ENCODE results near the gene EPB41L3.
"Not testable (repeated sequence)": the region's sequence is repeated elsewhere in the genome, so short reads cannot be mapped to it uniquely, and the experiment has no call there.

Gene EPB41L3

GRCh38 chr18:5490753-5491480 lies 52.9 kb downstream of the EPB41L3 start:
- DNase-seq: no peak

GRCh38 chr18:5488844-5489243 lies 55.0 kb downstream of the EPB41L3 start:
- DNase-seq: no peak

- not testable (repeated sequence) for DNase-seq
Observed at GRCh38 chr18:5488044-5488443, 55.8 kb downstream of the EPB41L3 start.

- no peak for DNase-seq
Observed at GRCh38 chr18:5484526-5484925, 59.3 kb downstream of the EPB41L3 start.

- DNase-seq: no peak
Observed at GRCh38 chr18:5481621-5482020, 62.2 kb downstream of the EPB41L3 start.

- no peak for DNase-seq
Observed at GRCh38 chr18:5478261-5478660, 65.5 kb downstream of the EPB41L3 start.

- no peak for DNase-seq
Observed at GRCh38 chr18:5476961-5477800, 66.6 kb downstream of the EPB41L3 start.

GRCh38 chr18:5475267-5475666 lies 68.5 kb downstream of the EPB41L3 start:
- no peak for DNase-seq

- DNase-seq: no peak
Observed at GRCh38 chr18:5469340-5469739, 74.5 kb downstream of the EPB41L3 start.

- DNase-seq: no peak
Observed at GRCh38 chr18:5468394-5468793, 75.4 kb downstream of the EPB41L3 start.

- DNase-seq: no peak
Observed at GRCh38 chr18:5467671-5468070, 76.1 kb downstream of the EPB41L3 start.

GRCh38 chr18:5466256-5466655 lies 77.5 kb downstream of the EPB41L3 start:
- DNase-seq: no peak

- no peak for DNase-seq
Observed at GRCh38 chr18:5464251-5464650, 79.5 kb downstream of the EPB41L3 start.

- no peak for DNase-seq
Observed at GRCh38 chr18:5463831-5464230, 80.0 kb downstream of the EPB41L3 start.

- no peak for DNase-seq
Observed at GRCh38 chr18:5463390-5463789, 80.4 kb downstream of the EPB41L3 start.

GRCh38 chr18:5462227-5462626 lies 81.6 kb downstream of the EPB41L3 start:
- DNase-seq: no peak

- no peak for DNase-seq
Observed at GRCh38 chr18:5461041-5461440, 82.8 kb downstream of the EPB41L3 start.

GRCh38 chr18:5457462-5457957 lies 86.3 kb downstream of the EPB41L3 start:
- DNase-seq: no peak

GRCh38 chr18:5456577-5457461 lies 87.0 kb downstream of the EPB41L3 start:
- peak; percentile 4 for DNase-seq

- peak; percentile 3 for DNase-seq
Observed at GRCh38 chr18:5455674-5456073, 88.1 kb downstream of the EPB41L3 start.

- DNase-seq: no peak
Observed at GRCh38 chr18:5452943-5453443, 90.8 kb downstream of the EPB41L3 start.

- no peak for DNase-seq
Observed at GRCh38 chr18:5451871-5452270, 91.9 kb downstream of the EPB41L3 start.

GRCh38 chr18:5451150-5451549 lies 92.6 kb downstream of the EPB41L3 start:
- DNase-seq: no peak
